GM23338 (cell line): Measurements from ENCODE around the gene IL1RAPL2. TPM values are rescaled to one million over a fixed set of nuclear protein-coding genes. Genes with fewer than 3 reads are reported as not detected.

Source experiments
- ATAC-seq: fragments of 200-7000 bp; cut with Tn5 transposase; 3 replicates; pipeline ENCODE4 v1.9.1; 2020
- DNase-seq: peaks from one replicate; pipeline ENCODE4 v3.0.0-alpha.2; 2015; ENCODE audit warnings: low spot score
- H2AFZ ChIP-seq: fragments of 200-600 bp; sonication (generic); 2 replicates; pipeline ENCODE4 v1.8.0; 2016; ENCODE audit warnings: antibody characterized with exemption, mild to moderate bottlenecking, moderate library complexity
- H3F3A ChIP-seq: fragments of 200-600 bp; sonication (generic); replicated peaks from 2 replicates; pipeline ENCODE4 v1.8.0; 2017; ENCODE audit warnings: antibody characterized with exemption, mixed run types, low read depth
- H3K27ac ChIP-seq: fragments of 200-600 bp; sonication (generic); 2 replicates; pipeline ENCODE4 v1.6.1; 2016; ENCODE audit warnings: low read depth
- H3K27me3 ChIP-seq: fragments of 200-600 bp; sonication (generic); 2 replicates; pipeline ENCODE4 v1.8.0; 2016; ENCODE audit warnings: mild to moderate bottlenecking, mixed run types, moderate library complexity; ENCODE audit not compliant: insufficient read depth
- H3K36me3 ChIP-seq: fragments of 200-600 bp; sonication (generic); 2 replicates; pipeline ENCODE4 v1.8.0; 2016; ENCODE audit warnings: mild to moderate bottlenecking; ENCODE audit not compliant: insufficient read depth
- H3K4me1 ChIP-seq: fragments of 200-600 bp; sonication (generic); 2 replicates; pipeline ENCODE4 v1.8.0; 2016; ENCODE audit warnings: mild to moderate bottlenecking, moderate library complexity; ENCODE audit not compliant: insufficient read depth
- H3K4me2 ChIP-seq: fragments of 200-600 bp; sonication (generic); 2 replicates; pipeline ENCODE4 v1.7.1; 2017; ENCODE audit warnings: mixed run types
- H3K4me3 ChIP-seq: fragments of 200-600 bp; sonication (generic); 2 replicates; pipeline ENCODE4 v1.6.1; 2016; ENCODE audit warnings: mixed run types
- H3K79me2 ChIP-seq: fragments of 200-600 bp; sonication (generic); replicated peaks from 2 replicates; pipeline ENCODE4 v1.8.0; 2017; ENCODE audit warnings: mild to moderate bottlenecking; ENCODE audit not compliant: insufficient read depth
- H3K9me2 ChIP-seq: fragments of 200-600 bp; sonication (generic); 2 replicates; pipeline ENCODE4 v1.8.0; 2017; ENCODE audit not compliant: insufficient read depth
- H4K20me1 ChIP-seq: fragments of 200-600 bp; sonication (generic); replicated peaks from 2 replicates; pipeline ENCODE4 v1.8.0; 2017; ENCODE audit warnings: mild to moderate bottlenecking; ENCODE audit not compliant: insufficient read depth
- H3K27ac Mint-ChIP-seq: 2 replicates; pipeline ENCODE4 v1.8.0; 2020; ENCODE audit warnings: inconsistent platforms, mild to moderate bottlenecking, moderate library complexity, mixed read lengths
- H3K27me3 Mint-ChIP-seq: 3 replicates; pipeline ENCODE4 v1.8.0; 2022; ENCODE audit warnings: low read depth, mild to moderate bottlenecking, moderate library complexity, mixed read lengths, inconsistent platforms; ENCODE audit not compliant: insufficient read depth, poor library complexity
- H3K36me3 Mint-ChIP-seq: 3 replicates; pipeline ENCODE4 v1.8.0; 2021; ENCODE audit warnings: low read depth, mild to moderate bottlenecking, inconsistent platforms, moderate library complexity, mixed read lengths
- H3K4me1 Mint-ChIP-seq: 3 replicates; pipeline ENCODE4 v1.8.0; 2020; ENCODE audit warnings: mild to moderate bottlenecking, inconsistent platforms, mixed read lengths
- H3K4me3 Mint-ChIP-seq: 3 replicates; pipeline ENCODE4 v1.8.0; 2021; ENCODE audit warnings: moderate library complexity, mild to moderate bottlenecking, inconsistent platforms, mixed read lengths
- H3K9me3 Mint-ChIP-seq: 3 replicates; pipeline ENCODE4 v1.8.0; 2020; ENCODE audit warnings: moderate library complexity, mild to moderate bottlenecking, inconsistent platforms, mixed read lengths
- CREB1 ChIP-seq: fragments of 250-450 bp; sonication (Bioruptor Pico); IDR thresholded peaks from 2 replicates; pipeline ENCODE4 v1.5.0; 2020; ENCODE audit warnings: low read depth, mild to moderate bottlenecking, moderate library complexity
- EZH2 ChIP-seq: fragments of 200-600 bp; sonication (generic); IDR thresholded peaks from one replicate; pipeline ENCODE4 v1.8.0; 2017; ENCODE audit warnings: antibody characterized with exemption, mild to moderate bottlenecking, low read depth; ENCODE audit not compliant: unreplicated experiment
- EZH2phosphoT487 ChIP-seq: fragments of 200-600 bp; sonication (generic); IDR thresholded peaks from one replicate; pipeline ENCODE4 v1.8.1; 2018; ENCODE audit warnings: antibody characterized with exemption; ENCODE audit not compliant: unreplicated experiment
- JUNB ChIP-seq: IDR thresholded peaks from one replicate; pipeline ENCODE4 v1.6.1; 2016; ENCODE audit warnings: antibody characterized with exemption; ENCODE audit not compliant: unreplicated experiment
- NANOG ChIP-seq: IDR thresholded peaks from 2 replicates; pipeline ENCODE4 v1.6.1; 2016; ENCODE audit warnings: antibody characterized with exemption, borderline replicate concordance
- POLR2AphosphoS5 ChIP-seq: IDR thresholded peaks from 2 replicates; pipeline ENCODE4 v1.6.1; 2016; ENCODE audit warnings: antibody characterized with exemption, low read depth
- STAT1 ChIP-seq: IDR thresholded peaks from one replicate; pipeline ENCODE4 v1.6.1; 2016; ENCODE audit warnings: antibody characterized with exemption; ENCODE audit not compliant: unreplicated experiment
- ZNF114 ChIP-seq: fragments of 250-450 bp; sonication (Bioruptor Pico); IDR thresholded peaks from 2 replicates; pipeline ENCODE4 v1.5.0; 2020; ENCODE audit warnings: mild to moderate bottlenecking, moderate library complexity
- ZNF331 ChIP-seq: fragments of 250-450 bp; sonication (Bioruptor Pico); IDR thresholded peaks from 2 replicates; pipeline ENCODE4 v1.5.0; 2020; ENCODE audit warnings: low read depth, mild to moderate bottlenecking, moderate library complexity
- polyA plus RNA-seq: library from polyadenylated mRNA; unstranded; fragments of >200 nt; fragmentation: Nextera tagmentation; extraction: Ambion mirVana; gene quantifications from 2 replicates; pipeline ENCODE4 v1.2.1, GENCODE V29; 2016
- total RNA-seq: library from RNA; depleted of rRNA; stranded (reverse); fragments of >200 nt; shearing (Covaris generic); gene quantifications from 2 replicates; pipeline ENCODE4 v1.2.3, GENCODE V29; 2014
- TF ChIP-seq, protein P1 (sequence below): IDR thresholded peaks from one replicate; pipeline ENCODE4 v1.6.1; 2018; ENCODE audit warnings: antibody characterized with exemption; ENCODE audit not compliant: unreplicated experiment
- TF ChIP-seq, protein P2 (sequence below): IDR thresholded peaks from 2 replicates; pipeline ENCODE4 v1.6.1; 2016; ENCODE audit warnings: antibody characterized with exemption
- TF ChIP-seq, protein P3 (sequence below): fragments of 250-450 bp; sonication (Bioruptor Pico); IDR thresholded peaks from 2 replicates; pipeline ENCODE4 v1.5.0; 2020; ENCODE audit warnings: mild to moderate bottlenecking, moderate library complexity
- TF ChIP-seq, protein P4 (sequence below), 2 experiments: fragments of 200-600 bp in 1 of 2; sonication (generic) in 1 of 2; conservative IDR thresholded peaks; 2 replicates each; pipeline versions ENCODE4 v1.5.1 to v1.6.1; 2016 to 2017; ENCODE audit warnings: antibody characterized with exemption in 2 of 2, low read depth in 2 of 2, mild to moderate bottlenecking in 2 of 2, moderate library complexity in 1 of 2

Gene IL1RAPL2
- total and polyA plus RNA-seq, 2 experiments from 2014 or later = 0.80 to 0.94 TPM

DNA sequence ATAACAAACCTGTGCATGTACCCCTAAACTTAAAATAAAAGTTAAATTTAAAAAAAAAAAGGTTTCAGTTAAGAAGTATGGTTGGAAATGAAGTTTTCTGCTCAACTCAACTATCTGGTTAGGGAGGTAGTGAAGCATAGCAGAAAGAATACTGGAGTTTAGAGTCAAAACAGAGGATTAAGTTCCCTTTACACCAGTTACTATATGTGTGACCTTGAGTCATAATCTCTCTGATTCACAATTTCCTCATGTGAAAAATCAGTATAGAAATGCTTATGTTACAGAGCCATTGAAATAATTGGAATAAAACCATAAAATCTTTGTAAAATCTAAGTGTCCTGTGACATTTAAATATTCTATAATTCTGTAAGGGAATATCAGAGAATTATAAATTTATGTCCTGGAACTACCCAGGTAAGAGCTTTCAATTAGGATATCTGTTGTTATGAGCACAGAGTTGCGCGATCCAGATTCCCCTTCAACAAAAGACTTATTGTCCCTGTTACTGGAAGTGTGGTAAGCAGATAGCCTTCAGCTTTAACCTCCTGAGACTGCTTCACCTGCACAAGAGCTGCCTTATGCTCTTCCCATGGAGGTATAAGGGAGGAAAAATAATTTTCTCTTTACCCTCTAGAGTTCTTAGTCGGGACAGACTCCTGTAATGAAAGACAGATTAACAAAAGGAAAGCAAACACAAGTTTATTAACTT lies 1052.5 kb downstream of the IL1RAPL2 start:
- Histone ChIP-seq H3K79me2 (no peaks in the 10 kb centered on the region), H3K9me2 (no peaks in the 10 kb centered on the region), H2AFZ (no peak overlapping the region), H3K36me3 (no peaks in the 10 kb centered on the region), H3F3A (no peaks in the 10 kb centered on the region), H3K27me3 (no peaks in the 10 kb centered on the region), H3K4me2 (no peak overlapping the region), H3K4me1 (no peaks in the 10 kb centered on the region), H3K4me3 (no peak overlapping the region), H4K20me1 (no peaks in the 10 kb centered on the region), H3K27ac (no peak overlapping the region)
- ATAC-seq = no peak
- Mint-ChIP-seq H3K4me1 (no peaks in the 10 kb centered on the region), H3K36me3 (no peaks in the 10 kb centered on the region), H3K9me3 (no peaks in the 10 kb centered on the region; the same call in 2 of the 3 replicates), H3K27ac (no peak overlapping the region), H3K27me3 (no peaks in the 10 kb centered on the region), H3K4me3 (no peak overlapping the region)
- TF ChIP-seq CREB1 (CRISPR knock-in tag) (no peak), POLR2AphosphoS5 (no peak), NANOG (no peak), EZH2 (no peak), ZNF114 (CRISPR knock-in tag) (no peak), STAT1 (no peak), ZNF331 (CRISPR knock-in tag) (no peak), EZH2phosphoT487 (no peak), JUNB (no peak)
- TF ChIP-seq, protein P1, sequence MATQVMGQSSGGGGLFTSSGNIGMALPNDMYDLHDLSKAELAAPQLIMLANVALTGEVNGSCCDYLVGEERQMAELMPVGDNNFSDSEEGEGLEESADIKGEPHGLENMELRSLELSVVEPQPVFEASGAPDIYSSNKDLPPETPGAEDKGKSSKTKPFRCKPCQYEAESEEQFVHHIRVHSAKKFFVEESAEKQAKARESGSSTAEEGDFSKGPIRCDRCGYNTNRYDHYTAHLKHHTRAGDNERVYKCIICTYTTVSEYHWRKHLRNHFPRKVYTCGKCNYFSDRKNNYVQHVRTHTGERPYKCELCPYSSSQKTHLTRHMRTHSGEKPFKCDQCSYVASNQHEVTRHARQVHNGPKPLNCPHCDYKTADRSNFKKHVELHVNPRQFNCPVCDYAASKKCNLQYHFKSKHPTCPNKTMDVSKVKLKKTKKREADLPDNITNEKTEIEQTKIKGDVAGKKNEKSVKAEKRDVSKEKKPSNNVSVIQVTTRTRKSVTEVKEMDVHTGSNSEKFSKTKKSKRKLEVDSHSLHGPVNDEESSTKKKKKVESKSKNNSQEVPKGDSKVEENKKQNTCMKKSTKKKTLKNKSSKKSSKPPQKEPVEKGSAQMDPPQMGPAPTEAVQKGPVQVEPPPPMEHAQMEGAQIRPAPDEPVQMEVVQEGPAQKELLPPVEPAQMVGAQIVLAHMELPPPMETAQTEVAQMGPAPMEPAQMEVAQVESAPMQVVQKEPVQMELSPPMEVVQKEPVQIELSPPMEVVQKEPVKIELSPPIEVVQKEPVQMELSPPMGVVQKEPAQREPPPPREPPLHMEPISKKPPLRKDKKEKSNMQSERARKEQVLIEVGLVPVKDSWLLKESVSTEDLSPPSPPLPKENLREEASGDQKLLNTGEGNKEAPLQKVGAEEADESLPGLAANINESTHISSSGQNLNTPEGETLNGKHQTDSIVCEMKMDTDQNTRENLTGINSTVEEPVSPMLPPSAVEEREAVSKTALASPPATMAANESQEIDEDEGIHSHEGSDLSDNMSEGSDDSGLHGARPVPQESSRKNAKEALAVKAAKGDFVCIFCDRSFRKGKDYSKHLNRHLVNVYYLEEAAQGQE = no peak
- TF ChIP-seq, protein P2, sequence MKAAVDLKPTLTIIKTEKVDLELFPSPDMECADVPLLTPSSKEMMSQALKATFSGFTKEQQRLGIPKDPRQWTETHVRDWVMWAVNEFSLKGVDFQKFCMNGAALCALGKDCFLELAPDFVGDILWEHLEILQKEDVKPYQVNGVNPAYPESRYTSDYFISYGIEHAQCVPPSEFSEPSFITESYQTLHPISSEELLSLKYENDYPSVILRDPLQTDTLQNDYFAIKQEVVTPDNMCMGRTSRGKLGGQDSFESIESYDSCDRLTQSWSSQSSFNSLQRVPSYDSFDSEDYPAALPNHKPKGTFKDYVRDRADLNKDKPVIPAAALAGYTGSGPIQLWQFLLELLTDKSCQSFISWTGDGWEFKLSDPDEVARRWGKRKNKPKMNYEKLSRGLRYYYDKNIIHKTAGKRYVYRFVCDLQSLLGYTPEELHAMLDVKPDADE = no peak
- TF ChIP-seq, protein P3, sequence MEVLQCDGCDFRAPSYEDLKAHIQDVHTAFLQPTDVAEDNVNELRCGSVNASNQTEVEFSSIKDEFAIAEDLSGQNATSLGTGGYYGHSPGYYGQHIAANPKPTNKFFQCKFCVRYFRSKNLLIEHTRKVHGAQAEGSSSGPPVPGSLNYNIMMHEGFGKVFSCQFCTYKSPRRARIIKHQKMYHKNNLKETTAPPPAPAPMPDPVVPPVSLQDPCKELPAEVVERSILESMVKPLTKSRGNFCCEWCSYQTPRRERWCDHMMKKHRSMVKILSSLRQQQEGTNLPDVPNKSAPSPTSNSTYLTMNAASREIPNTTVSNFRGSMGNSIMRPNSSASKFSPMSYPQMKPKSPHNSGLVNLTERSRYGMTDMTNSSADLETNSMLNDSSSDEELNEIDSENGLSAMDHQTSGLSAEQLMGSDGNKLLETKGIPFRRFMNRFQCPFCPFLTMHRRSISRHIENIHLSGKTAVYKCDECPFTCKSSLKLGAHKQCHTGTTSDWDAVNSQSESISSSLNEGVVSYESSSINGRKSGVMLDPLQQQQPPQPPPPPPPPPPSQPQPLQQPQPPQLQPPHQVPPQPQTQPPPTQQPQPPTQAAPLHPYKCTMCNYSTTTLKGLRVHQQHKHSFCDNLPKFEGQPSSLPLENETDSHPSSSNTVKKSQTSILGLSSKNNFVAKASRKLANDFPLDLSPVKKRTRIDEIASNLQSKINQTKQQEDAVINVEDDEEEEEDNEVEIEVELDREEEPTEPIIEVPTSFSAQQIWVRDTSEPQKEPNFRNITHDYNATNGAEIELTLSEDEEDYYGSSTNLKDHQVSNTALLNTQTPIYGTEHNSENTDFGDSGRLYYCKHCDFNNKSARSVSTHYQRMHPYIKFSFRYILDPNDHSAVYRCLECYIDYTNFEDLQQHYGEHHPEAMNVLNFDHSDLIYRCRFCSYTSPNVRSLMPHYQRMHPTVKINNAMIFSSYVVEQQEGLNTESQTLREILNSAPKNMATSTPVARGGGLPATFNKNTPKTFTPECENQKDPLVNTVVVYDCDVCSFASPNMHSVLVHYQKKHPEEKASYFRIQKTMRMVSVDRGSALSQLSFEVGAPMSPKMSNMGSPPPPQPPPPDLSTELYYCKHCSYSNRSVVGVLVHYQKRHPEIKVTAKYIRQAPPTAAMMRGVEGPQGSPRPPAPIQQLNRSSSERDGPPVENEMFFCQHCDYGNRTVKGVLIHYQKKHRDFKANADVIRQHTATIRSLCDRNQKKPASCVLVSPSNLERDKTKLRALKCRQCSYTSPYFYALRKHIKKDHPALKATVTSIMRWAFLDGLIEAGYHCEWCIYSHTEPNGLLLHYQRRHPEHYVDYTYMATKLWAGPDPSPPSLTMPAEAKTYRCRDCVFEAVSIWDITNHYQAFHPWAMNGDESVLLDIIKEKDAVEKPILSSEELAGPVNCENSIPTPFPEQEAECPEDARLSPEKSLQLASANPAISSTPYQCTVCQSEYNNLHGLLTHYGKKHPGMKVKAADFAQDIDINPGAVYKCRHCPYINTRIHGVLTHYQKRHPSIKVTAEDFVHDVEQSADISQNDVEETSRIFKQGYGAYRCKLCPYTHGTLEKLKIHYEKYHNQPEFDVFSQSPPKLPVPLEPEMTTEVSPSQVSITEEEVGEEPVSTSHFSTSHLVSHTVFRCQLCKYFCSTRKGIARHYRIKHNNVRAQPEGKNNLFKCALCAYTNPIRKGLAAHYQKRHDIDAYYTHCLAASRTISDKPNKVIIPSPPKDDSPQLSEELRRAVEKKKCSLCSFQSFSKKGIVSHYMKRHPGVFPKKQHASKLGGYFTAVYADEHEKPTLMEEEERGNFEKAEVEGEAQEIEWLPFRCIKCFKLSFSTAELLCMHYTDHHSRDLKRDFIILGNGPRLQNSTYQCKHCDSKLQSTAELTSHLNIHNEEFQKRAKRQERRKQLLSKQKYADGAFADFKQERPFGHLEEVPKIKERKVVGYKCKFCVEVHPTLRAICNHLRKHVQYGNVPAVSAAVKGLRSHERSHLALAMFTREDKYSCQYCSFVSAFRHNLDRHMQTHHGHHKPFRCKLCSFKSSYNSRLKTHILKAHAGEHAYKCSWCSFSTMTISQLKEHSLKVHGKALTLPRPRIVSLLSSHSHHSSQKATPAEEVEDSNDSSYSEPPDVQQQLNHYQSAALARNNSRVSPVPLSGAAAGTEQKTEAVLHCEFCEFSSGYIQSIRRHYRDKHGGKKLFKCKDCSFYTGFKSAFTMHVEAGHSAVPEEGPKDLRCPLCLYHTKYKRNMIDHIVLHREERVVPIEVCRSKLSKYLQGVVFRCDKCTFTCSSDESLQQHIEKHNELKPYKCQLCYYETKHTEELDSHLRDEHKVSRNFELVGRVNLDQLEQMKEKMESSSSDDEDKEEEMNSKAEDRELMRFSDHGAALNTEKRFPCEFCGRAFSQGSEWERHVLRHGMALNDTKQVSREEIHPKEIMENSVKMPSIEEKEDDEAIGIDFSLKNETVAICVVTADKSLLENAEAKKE (CRISPR knock-in tag) = no peak
- TF ChIP-seq, protein P4, sequence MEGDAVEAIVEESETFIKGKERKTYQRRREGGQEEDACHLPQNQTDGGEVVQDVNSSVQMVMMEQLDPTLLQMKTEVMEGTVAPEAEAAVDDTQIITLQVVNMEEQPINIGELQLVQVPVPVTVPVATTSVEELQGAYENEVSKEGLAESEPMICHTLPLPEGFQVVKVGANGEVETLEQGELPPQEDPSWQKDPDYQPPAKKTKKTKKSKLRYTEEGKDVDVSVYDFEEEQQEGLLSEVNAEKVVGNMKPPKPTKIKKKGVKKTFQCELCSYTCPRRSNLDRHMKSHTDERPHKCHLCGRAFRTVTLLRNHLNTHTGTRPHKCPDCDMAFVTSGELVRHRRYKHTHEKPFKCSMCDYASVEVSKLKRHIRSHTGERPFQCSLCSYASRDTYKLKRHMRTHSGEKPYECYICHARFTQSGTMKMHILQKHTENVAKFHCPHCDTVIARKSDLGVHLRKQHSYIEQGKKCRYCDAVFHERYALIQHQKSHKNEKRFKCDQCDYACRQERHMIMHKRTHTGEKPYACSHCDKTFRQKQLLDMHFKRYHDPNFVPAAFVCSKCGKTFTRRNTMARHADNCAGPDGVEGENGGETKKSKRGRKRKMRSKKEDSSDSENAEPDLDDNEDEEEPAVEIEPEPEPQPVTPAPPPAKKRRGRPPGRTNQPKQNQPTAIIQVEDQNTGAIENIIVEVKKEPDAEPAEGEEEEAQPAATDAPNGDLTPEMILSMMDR (conservative IDR thresholded peaks at IDR 0.05; ENCODE audit: low read depth in 2 of 2) = no peak
- peak; percentile 9 for DNase-seq
